H1 (cell line): ENCODE data around the gene C14orf119. TPM values are rescaled to one million over a fixed set of nuclear protein-coding genes. Genes with fewer than 3 reads are reported as not detected.

Experiments
- CTCF ChIA-PET: fragments of 300-600 bp; sonication (Branson Sonifier 250); formaldehyde crosslinking; loops from one replicate; lab custom pipeline; 2021; ENCODE audit not compliant: partially characterized antibody; lab: Charles Lee
- POLR2A ChIA-PET: fragments of 300-600 bp; sonication (Branson Sonifier 250); formaldehyde crosslinking; loops from one replicate; lab custom pipeline; 2021; ENCODE audit warnings: inconsistent platforms; ENCODE audit not compliant: partially characterized antibody; lab: Charles Lee
- DNase-seq, 2 experiments: peaks; one replicate each; pipeline versions ENCODE4 v3.0.0 to v3.0.0-alpha.2; 2010 to 2022; ENCODE audit warnings: low spot score in 2 of 2, low read depth in 1 of 2, mixed read lengths in 1 of 2
- FAIRE-seq: peaks from 2 replicates; lab custom pipeline; 2011; peaks lifted over from hg19 to GRCh38; lab: Jason Lieb, UNC
- H2AFZ ChIP-seq: 2 replicates; pipeline ENCODE4 v1.8.1; 2012; ENCODE audit warnings: low read length, inconsistent platforms
- H2AK5ac ChIP-seq: 2 replicates; pipeline ENCODE4 v1.6.1; 2013; ENCODE audit warnings: low read depth, low read length
- H2BK120ac ChIP-seq: replicated peaks from 2 replicates; pipeline ENCODE3; 2013; ENCODE audit warnings: low read depth, low read length, inconsistent platforms
- H2BK12ac ChIP-seq: 2 replicates; pipeline ENCODE4 v1.6.1; 2013; ENCODE audit warnings: low read depth, low read length
- H2BK15ac ChIP-seq: 2 replicates; pipeline ENCODE4 v1.6.1; 2013; ENCODE audit warnings: low read length
- H2BK20ac ChIP-seq: 2 replicates; pipeline ENCODE4 v1.6.1; 2013; ENCODE audit warnings: low read length
- H2BK5ac ChIP-seq: 2 replicates; pipeline ENCODE4 v1.6.1; 2013; ENCODE audit warnings: low read depth, low read length
- H3K14ac ChIP-seq: 2 replicates; pipeline ENCODE4 v1.6.1; 2013; ENCODE audit warnings: inconsistent platforms; ENCODE audit not compliant: insufficient read length
- H3K18ac ChIP-seq: 2 replicates; pipeline ENCODE4 v1.6.1; 2013; ENCODE audit warnings: low read length; ENCODE audit errors: extremely low read depth
- H3K23ac ChIP-seq: 2 replicates; pipeline ENCODE4 v1.6.1; 2013; ENCODE audit warnings: inconsistent platforms; ENCODE audit not compliant: insufficient read length
- H3K23me2 ChIP-seq: 2 replicates; pipeline ENCODE4 v1.6.1; 2013; ENCODE audit warnings: low read depth, low read length
- H3K27ac ChIP-seq: 2 replicates; pipeline ENCODE4 v1.6.1; 2011; ENCODE audit warnings: low read depth, low read length, inconsistent platforms
- H3K27me3 ChIP-seq, 4 experiments: replicated peaks in 1 of 4; 1 replicate in 1 of 4; 2 replicates in 3 of 4; pipeline versions ENCODE4 v1.6.1 to v1.8.1; 2011 to 2013; ENCODE audit warnings: low read length in 3 of 4, mild to moderate bottlenecking in 3 of 4, inconsistent platforms in 2 of 4, mixed read lengths in 2 of 4, moderate library complexity in 1 of 4; ENCODE audit not compliant: control insufficient read depth in 3 of 4, insufficient read depth in 3 of 4; ENCODE audit errors: extremely low read depth in 1 of 4
- H3K36me3 ChIP-seq, 4 experiments: 2 replicates each; pipeline versions ENCODE4 v1.6.1 to v1.8.1; 2011 to 2013; ENCODE audit warnings: mild to moderate bottlenecking in 4 of 4, low read length in 3 of 4, moderate library complexity in 2 of 4, control low read depth in 1 of 4, inconsistent platforms in 1 of 4; ENCODE audit not compliant: insufficient read depth in 4 of 4, control insufficient read depth in 2 of 4
- H3K4ac ChIP-seq: replicated peaks from 2 replicates; pipeline ENCODE3; 2013; ENCODE audit warnings: low read length, low read depth, mixed read lengths, inconsistent platforms; ENCODE audit not compliant: insufficient read length
- H3K4me1 ChIP-seq, 4 experiments: replicated peaks in 1 of 4; 1 replicate in 1 of 4; 2 replicates in 3 of 4; pipeline versions ENCODE4 v1.6.1 to v1.8.1; 2011 to 2013; ENCODE audit warnings: low read length in 3 of 4, inconsistent platforms in 2 of 4, mixed read lengths in 1 of 4; ENCODE audit not compliant: insufficient read depth in 4 of 4, control insufficient read depth in 3 of 4
- H3K4me2 ChIP-seq, 2 experiments: 2 replicates each; pipeline versions ENCODE4 v1.6.1 to v1.8.1; 2011 to 2013; ENCODE audit warnings: low read depth in 2 of 2, low read length in 2 of 2, control low read depth in 1 of 2, inconsistent platforms in 1 of 2, mild to moderate bottlenecking in 1 of 2; ENCODE audit not compliant: insufficient read depth in 1 of 2
- H3K4me3 ChIP-seq, 4 experiments: fragments of 200-600, 300-600 bp in 1 of 4; sonication (generic), shearing (Covaris generic), sonication (Bioruptor Twin) in 1 of 4; 2 replicates each; pipeline versions ENCODE4 v1.5.1 to v1.8.1; 2011 to 2016; ENCODE audit warnings: low read length in 4 of 4, low read depth in 3 of 4, control low read depth in 2 of 4, inconsistent platforms in 2 of 4, mild to moderate bottlenecking in 2 of 4, mixed read lengths in 1 of 4, moderate library complexity in 1 of 4; ENCODE audit not compliant: insufficient read depth in 2 of 4; ENCODE audit errors: extremely low read depth in 1 of 4
- H3K56ac ChIP-seq: replicated peaks from 2 replicates; pipeline ENCODE3; 2013; ENCODE audit warnings: low read depth, mild to moderate bottlenecking, mixed read lengths, low read length, inconsistent platforms; ENCODE audit not compliant: insufficient read length
- H3K79me1 ChIP-seq: 2 replicates; pipeline ENCODE4 v1.6.1; 2013; ENCODE audit warnings: low read depth, low read length, control low read depth
- H3K79me2 ChIP-seq, 2 experiments: 2 replicates each; pipeline versions ENCODE4 v1.6.1 to v1.8.1; 2012 to 2013; ENCODE audit warnings: low read length in 2 of 2, mild to moderate bottlenecking in 2 of 2, inconsistent platforms in 1 of 2; ENCODE audit not compliant: insufficient read depth in 2 of 2, control insufficient read depth in 1 of 2
- H3K9ac ChIP-seq, 4 experiments: replicated peaks in 1 of 4; 1 replicate in 1 of 4; 2 replicates in 3 of 4; pipeline versions ENCODE4 v1.6.1 to v1.8.1; 2011 to 2013; ENCODE audit warnings: low read depth in 3 of 4, low read length in 3 of 4, control low read depth in 2 of 4, mild to moderate bottlenecking in 2 of 4, moderate library complexity in 2 of 4, inconsistent platforms in 1 of 4; ENCODE audit errors: extremely low read depth in 1 of 4
- H3K9me3 ChIP-seq, 2 experiments: 2 replicates each; pipeline versions ENCODE4 v1.6.1 to v1.8.1; 2012 to 2013; ENCODE audit warnings: mild to moderate bottlenecking in 2 of 2, moderate library complexity in 2 of 2, control low read depth in 1 of 2, inconsistent platforms in 1 of 2, low read depth in 1 of 2, low read length in 1 of 2, mixed read lengths in 1 of 2; ENCODE audit not compliant: insufficient read depth in 2 of 2
- H4K20me1 ChIP-seq, 2 experiments: replicated peaks in 1 of 2; 2 replicates each; pipeline versions ENCODE3 to v1.8.1; 2011 to 2013; ENCODE audit warnings: inconsistent platforms in 2 of 2, low read length in 2 of 2, mild to moderate bottlenecking in 1 of 2; ENCODE audit not compliant: insufficient read depth in 2 of 2, control insufficient read depth in 1 of 2
- H4K5ac ChIP-seq: 2 replicates; pipeline ENCODE4 v1.6.1; 2013; ENCODE audit warnings: low read length, low read depth, mixed read lengths, inconsistent platforms; ENCODE audit not compliant: insufficient read length
- H4K8ac ChIP-seq: 2 replicates; pipeline ENCODE4 v1.8.0; 2013; ENCODE audit warnings: mild to moderate bottlenecking, moderate library complexity, low read length, inconsistent platforms; ENCODE audit not compliant: insufficient read depth; ENCODE audit errors: extremely low read depth
- H4K91ac ChIP-seq: replicated peaks from 2 replicates; pipeline ENCODE3; 2013; ENCODE audit warnings: low read length, mixed read lengths, inconsistent platforms; ENCODE audit not compliant: insufficient read length
- CHD1 ChIP-seq: IDR thresholded peaks from 2 replicates; pipeline ENCODE4 v1.6.1; 2012; ENCODE audit warnings: low read depth, low read length, improper control_type of control experiment
- EGR1 ChIP-seq: IDR thresholded peaks from 2 replicates; pipeline ENCODE4 v1.6.1; 2011; ENCODE audit warnings: low read depth, low read length, borderline replicate concordance
- GABPA ChIP-seq: IDR thresholded peaks from 2 replicates; pipeline ENCODE4 v1.6.1; 2011; ENCODE audit warnings: mild to moderate bottlenecking, low read length, moderate library complexity, borderline replicate concordance; ENCODE audit not compliant: insufficient read depth
- HDAC2 ChIP-seq, 2 experiments: fragments of 300-600 bp in 1 of 2; sonication (generic) in 1 of 2; IDR thresholded peaks; 2 replicates each; pipeline ENCODE4 v1.6.1; 2011 to 2012; ENCODE audit warnings: low read depth in 2 of 2, low read length in 2 of 2, mild to moderate bottlenecking in 2 of 2, moderate library complexity in 2 of 2, borderline replicate concordance in 1 of 2, inconsistent platforms in 1 of 2
- KDM5A ChIP-seq: fragments of 200-600 bp; IDR thresholded peaks from 2 replicates; pipeline ENCODE4 v1.7.1; 2012; ENCODE audit warnings: mild to moderate bottlenecking, low read length, inconsistent platforms, mixed read lengths
- NANOG ChIP-seq: IDR thresholded peaks from 2 replicates; pipeline ENCODE4 v1.6.1; 2011; ENCODE audit warnings: low read length, low read depth, mild to moderate bottlenecking, inconsistent platforms; ENCODE audit not compliant: insufficient read depth, poor library complexity, severe bottlenecking
- RBBP5 ChIP-seq: IDR thresholded peaks from 2 replicates; pipeline ENCODE4 v1.7.1; 2012; ENCODE audit warnings: low read depth, mild to moderate bottlenecking, inconsistent platforms, low read length, moderate library complexity, borderline replicate concordance
- SRF ChIP-seq: IDR thresholded peaks from 2 replicates; pipeline ENCODE4 v1.6.1; 2011; ENCODE audit warnings: mild to moderate bottlenecking, low read depth, low read length, moderate library complexity
- TAF1 ChIP-seq: IDR thresholded peaks from 2 replicates; pipeline ENCODE4 v1.6.1; 2011; ENCODE audit warnings: mild to moderate bottlenecking, low read depth, low read length
- TAF7 ChIP-seq: optimal IDR thresholded peaks from 2 replicates; pipeline ENCODE3; 2011; ENCODE audit warnings: low read depth, mild to moderate bottlenecking, inconsistent platforms, low read length, moderate library complexity, borderline replicate concordance
- YY1 ChIP-seq: IDR thresholded peaks from 2 replicates; pipeline ENCODE4 v1.6.1; 2011; ENCODE audit warnings: low read depth, mild to moderate bottlenecking, low read length
- WGBS, 2 experiments: shearing (Covaris generic) in 1 of 2; methylation state at CpG; one replicate each; pipeline versions ENCODE4 v1.1.6 to v1.1.7; 2013 to 2015; ENCODE audit warnings: low lambda C conversion rate in 2 of 2, mixed read lengths in 2 of 2, inconsistent platforms in 1 of 2, low coverage in 1 of 2, missing lambda C conversion rate in 1 of 2; ENCODE audit not compliant: insufficient replicate concordance in 2 of 2, insufficient coverage in 1 of 2, insufficient read length in 1 of 2; ENCODE audit errors: extremely low coverage in 1 of 2, missing lambda C conversion rate in 1 of 2; 5-methylcytosine and 5-hydroxymethylcytosine counted together
- polyA plus RNA-seq, 7 experiments: library from polyadenylated mRNA; depleted of rRNA in 3 of 7; stranded (reverse) in 5 of 7; unstranded in 2 of 7; fragments of >200 nt in 5 of 7; fragments of 200-250 nt in 2 of 7; gene quantifications; 1 replicate in 5 of 7; 2 replicates in 1 of 7; 4 replicates in 1 of 7; pipeline versions ENCODE4 v1.2.1 to v1.2.3, GENCODE V29; 2011 to 2013; ENCODE audit warnings: missing spikeins in 2 of 7, mixed read lengths in 2 of 7
- total RNA-seq: library from RNA; stranded (reverse); fragmentation: NEBNext Ultra II Directional; extraction: Animal tissue kit (Norgen Biotek cat#: 25700); gene quantifications from 2 replicates; pipeline ENCODE4 v1.2.1, GENCODE V29; 2021

Gene C14orf119
- total and polyA plus RNA-seq, 2 of the 8 experiments (the other 6 are each of a cell fraction or from before 2014, with no cell fraction given) = 78.1 to 94.0 TPM

DNA sequence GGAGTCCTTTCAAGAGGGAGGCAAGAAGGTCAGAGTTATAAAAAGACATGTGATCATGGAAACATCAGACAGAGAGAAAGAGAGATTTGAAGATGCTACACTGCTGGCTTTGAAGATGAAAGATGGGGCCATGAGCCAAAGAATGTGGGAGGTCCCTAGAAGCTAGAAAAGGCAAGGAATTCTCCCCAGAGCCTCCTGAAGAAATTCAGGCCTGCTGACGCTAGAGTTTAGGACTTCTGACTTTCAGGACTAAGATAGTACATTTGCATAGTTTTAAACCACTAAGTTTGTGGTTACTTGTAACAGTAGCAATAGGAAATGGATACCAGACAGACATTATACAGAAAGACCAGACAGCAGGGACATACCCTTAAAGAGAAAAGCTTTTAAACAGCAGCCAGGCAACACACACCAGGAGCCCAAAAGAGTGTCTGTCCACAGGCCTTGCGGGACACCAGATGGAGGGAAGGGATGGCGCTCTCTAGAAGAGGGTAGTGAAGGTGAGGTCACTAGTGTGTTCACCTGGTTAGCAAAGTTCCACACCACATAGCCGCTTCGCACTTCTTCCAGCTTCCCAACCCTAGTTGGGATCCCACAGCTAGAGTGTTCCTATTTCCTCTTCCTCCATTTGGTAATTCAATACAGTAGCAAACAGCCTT is 53.4 kb downstream of the C14orf119 start:
- no peak overlapping the region for H3K18ac ChIP-seq
- H2AFZ ChIP-seq = no peak overlapping the region
- H2BK120ac ChIP-seq = no peak overlapping the region
- no peaks in the 10 kb centered on the region for H3K9me3 ChIP-seq
- no peak overlapping the region for H3K23ac ChIP-seq
- CTCF ChIA-PET = interaction anchor here (0.6 to 1.8 kb wide), 3 partner anchors 27 to 74 kb away, joined by 3 to 7 read pairs (median 4); no protein-coding TSS in a partner anchor
- H3K36me3 ChIP-seq = peaks cover 0 to 23% (median 11%) of the 10 kb centered on the region in 4 experiments; a peak in 6 of 8 replicates
- no peak overlapping the region for H3K14ac ChIP-seq
- no peak overlapping the region for H2BK5ac ChIP-seq
- TF ChIP-seq YY1 (no peak), CHD1 (no peak), TAF7 (no peak), TAF1 (no peak), SRF (no peak), GABPA (no peak), NANOG (no peak), EGR1 (no peak), HDAC2 (IDR thresholded peaks at IDR 0.05; ENCODE audit: borderline replicate concordance in 1 of 2, low read depth in 2 of 2, low read length in 2 of 2) (no peak), KDM5A (no peak), RBBP5 (no peak)
- no peak overlapping the region for H2BK12ac ChIP-seq
- H4K5ac ChIP-seq = no peak overlapping the region
- no peak overlapping the region for H3K27ac ChIP-seq
- no peak overlapping the region for H2BK15ac ChIP-seq
- H3K56ac ChIP-seq = no peak overlapping the region
- peaks cover 3% of the 10 kb centered on the region; the same call in 1 of the 2 replicates for H3K23me2 ChIP-seq
- H3K4ac ChIP-seq = no peak overlapping the region
- FAIRE-seq (no peak), DNase-seq (no peak)
- WGBS, 2 experiments = 96% methylated on average over 5 of the region's 5 CpGs; no CpG with 5 or more reads in 1 of the 2 experiments
- no peak overlapping the region for H3K4me3 ChIP-seq
- H4K91ac ChIP-seq = no peak overlapping the region
- H3K4me2 ChIP-seq = no peak overlapping the region
- no peak overlapping the region for H2AK5ac ChIP-seq
- no peaks in the 10 kb centered on the region; the same call in none of the 2 replicates for H3K79me1 ChIP-seq
- H3K4me1 ChIP-seq = no peaks in the 10 kb centered on the region; a peak in 1 of 7 replicates
- peaks cover 2 to 4% of the 10 kb centered on the region in 2 experiments for H4K20me1 ChIP-seq
- H2BK20ac ChIP-seq = no peak overlapping the region
- POLR2A ChIA-PET = interaction anchor here (1.0 to 1.2 kb wide), 2 partner anchors 13 to 38 kb away, joined by 3 read pairs; no protein-coding TSS in a partner anchor
- H3K27me3 ChIP-seq = no peaks in the 10 kb centered on the region
- H3K9ac ChIP-seq = no peak overlapping the region
- no peaks in the 10 kb centered on the region for H3K79me2 ChIP-seq
- no peak overlapping the region for H4K8ac ChIP-seq
